Measurements from ENCODE around the gene TBKBP1.

DNA sequence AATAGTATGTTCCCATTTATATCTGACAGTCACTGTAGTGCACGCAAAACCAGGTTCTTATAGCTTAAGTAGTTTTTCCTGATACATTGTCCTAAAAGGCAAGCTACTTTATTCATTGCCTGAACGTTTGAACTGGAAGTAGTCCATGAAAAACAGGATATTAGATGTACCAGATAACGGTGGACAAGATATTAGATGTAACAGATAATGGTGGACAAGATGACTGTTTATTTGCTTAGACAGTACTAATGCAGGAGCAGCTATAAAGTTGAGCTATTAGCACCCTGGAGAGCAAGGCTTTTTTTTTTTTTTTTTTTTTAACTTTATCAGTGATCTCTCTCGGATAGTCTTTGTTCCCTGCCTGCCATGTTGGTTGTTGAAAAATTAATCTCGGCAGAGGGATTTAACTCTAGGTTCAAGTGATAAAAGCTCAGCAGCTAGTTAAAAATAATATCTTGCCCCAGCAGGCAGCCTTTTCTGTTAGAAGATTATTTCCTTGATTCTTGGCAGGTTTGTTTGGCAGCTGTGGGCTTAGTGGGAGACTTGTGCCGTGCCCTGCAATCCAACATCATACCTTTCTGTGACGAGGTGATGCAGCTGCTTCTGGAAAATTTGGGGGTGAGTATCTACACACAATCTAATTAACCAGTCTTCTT lies 17.3 kb upstream of the TBKBP1 start:
- TF ChIP-seq CTCF (conservative IDR thresholded peaks at IDR 0.05; ENCODE audit: low read depth, low read length) (no peak), EZH2 (IDR thresholded peaks at IDR 0.05; ENCODE audit: low read length, unreplicated experiment) (no peak), EZH2phosphoT487 (IDR thresholded peaks at IDR 0.05; ENCODE audit: borderline replicate concordance, low read length) (no peak)

Measured in PC-3 (cell line).